Measurements from ENCODE around the gene UNC13D. TPM values are rescaled to one million over a fixed set of nuclear protein-coding genes. Genes with fewer than 3 reads are reported as not detected.
"Not testable (repeated sequence)": the region's sequence is repeated elsewhere in the genome, so short reads cannot be mapped to it uniquely, and the experiment has no call there.

UNC13D gene
- total RNA-seq, 1 donor from 2014 or later = 7.1 TPM

- no peak for DNase-seq (ENCODE audit: extremely low spot score, unreplicated experiment)
- peaks cover 17% of the 10 kb centered on the region for H3K4me1 Mint-ChIP-seq (ENCODE audit: unreplicated experiment)
- H3K4me3 Mint-ChIP-seq = no peak overlapping the region
- H3K9me3 Mint-ChIP-seq = no peaks in the 10 kb centered on the region
- no peak overlapping the region for H3K27ac Mint-ChIP-seq
- no peak for TF ChIP-seq CTCF (conservative IDR thresholded peaks at IDR 0.05)
- no peaks in the 10 kb centered on the region for H3K27me3 Mint-ChIP-seq
- peaks cover 4% of the 10 kb centered on the region for H3K36me3 Mint-ChIP-seq
Observed at GRCh38 chr17:75891022-75891604, 46.9 kb upstream of the UNC13D start.

DNA sequence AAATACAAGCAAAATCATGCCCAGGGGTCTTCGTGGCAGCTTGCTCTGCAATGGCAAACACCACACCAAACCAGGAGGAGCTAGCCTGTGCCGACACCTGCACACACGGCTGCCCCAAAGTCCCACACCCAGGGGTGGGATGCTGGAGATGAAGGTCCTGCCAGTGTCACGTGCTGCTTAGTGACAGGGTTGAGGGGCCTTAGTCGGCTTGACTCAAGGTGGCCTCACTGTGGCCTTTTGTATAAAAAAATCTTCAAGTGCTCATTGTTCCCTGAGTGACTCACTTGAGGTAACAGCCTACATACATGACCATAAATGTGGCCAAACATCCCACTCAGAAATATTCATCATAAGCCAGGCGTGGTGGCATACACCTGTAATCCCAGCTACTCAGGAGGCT lies 45.2 kb upstream of the UNC13D start:
- DNase-seq (ENCODE audit: extremely low spot score, unreplicated experiment) = no peak
- Mint-ChIP-seq H3K36me3 (no peaks in the 10 kb centered on the region), H3K27ac (no peak overlapping the region), H3K9me3 (no peaks in the 10 kb centered on the region), H3K4me1 (ENCODE audit: unreplicated experiment) (peaks cover 8% of the 10 kb centered on the region), H3K27me3 (peaks cover 5% of the 10 kb centered on the region), H3K4me3 (no peak overlapping the region)
- no peak for TF ChIP-seq CTCF (conservative IDR thresholded peaks at IDR 0.05)

DNA sequence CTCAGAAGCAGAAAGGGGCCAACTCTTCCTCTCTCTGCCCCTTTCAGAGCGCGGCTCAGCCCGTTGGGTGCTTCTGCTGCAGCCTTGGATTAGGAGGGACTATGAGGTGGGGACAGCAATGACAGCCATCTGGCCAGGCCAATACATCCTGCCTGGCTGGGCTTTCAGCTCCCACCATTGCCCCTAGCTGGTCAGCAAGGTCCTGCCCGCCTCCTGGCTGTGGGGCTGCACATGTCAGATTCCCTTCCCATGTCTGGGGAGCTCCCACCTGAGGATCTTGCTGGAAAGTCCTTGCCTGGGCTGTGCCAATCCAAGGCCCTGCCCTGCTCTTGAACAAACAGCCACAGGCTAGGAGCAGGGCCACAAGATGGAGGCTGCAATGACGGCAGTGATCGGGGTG lies 44.3 kb upstream of the UNC13D start:
- H3K27ac Mint-ChIP-seq = no peak overlapping the region
- peaks cover 5% of the 10 kb centered on the region for H3K27me3 Mint-ChIP-seq
- H3K4me3 Mint-ChIP-seq = no peak overlapping the region
- no peaks in the 10 kb centered on the region for H3K36me3 Mint-ChIP-seq
- no peak for TF ChIP-seq CTCF (conservative IDR thresholded peaks at IDR 0.05)
- H3K4me1 Mint-ChIP-seq (ENCODE audit: unreplicated experiment) = no peaks in the 10 kb centered on the region
- no peak for DNase-seq (ENCODE audit: extremely low spot score, unreplicated experiment)
- H3K9me3 Mint-ChIP-seq = no peaks in the 10 kb centered on the region

DNA sequence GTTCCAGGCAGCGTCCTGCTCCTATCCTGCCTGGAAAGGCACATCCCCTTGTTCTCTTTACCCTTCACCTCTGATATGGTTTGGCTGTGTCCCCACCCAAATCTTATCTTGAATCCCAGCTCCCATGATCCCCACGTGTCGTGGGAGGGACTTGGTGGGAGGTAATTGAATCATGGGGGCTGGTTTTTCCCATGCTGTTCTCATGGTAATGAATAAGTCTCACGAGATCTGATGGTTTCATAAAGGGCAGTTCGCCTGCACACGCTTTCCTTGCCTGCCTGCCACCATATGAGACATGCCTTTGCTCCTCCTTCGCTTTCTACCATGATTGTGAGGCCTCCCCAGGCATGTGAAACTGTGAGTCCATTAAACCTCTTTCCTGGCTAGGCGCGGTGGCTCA lies 41.7 kb upstream of the UNC13D start:
- H3K9me3 Mint-ChIP-seq; H3K4me1 Mint-ChIP-seq (ENCODE audit: unreplicated experiment); H3K27ac Mint-ChIP-seq; DNase-seq (ENCODE audit: extremely low spot score, unreplicated experiment); H3K4me3 Mint-ChIP-seq; H3K36me3 Mint-ChIP-seq: not testable (repeated sequence)
- peaks cover 17% of the 10 kb centered on the region for H3K27me3 Mint-ChIP-seq

- TF ChIP-seq CTCF (conservative IDR thresholded peaks at IDR 0.05) = no peak
- Mint-ChIP-seq H3K36me3 (no peaks in the 10 kb centered on the region), H3K9me3 (no peaks in the 10 kb centered on the region), H3K4me1 (ENCODE audit: unreplicated experiment) (no peaks in the 10 kb centered on the region), H3K27me3 (peaks cover 21% of the 10 kb centered on the region), H3K4me3 (no peak overlapping the region), H3K27ac (no peak overlapping the region)
- no peak for DNase-seq (ENCODE audit: extremely low spot score, unreplicated experiment)
Observed at GRCh38 chr17:75885431-75885830, 41.2 kb upstream of the UNC13D start.

- H3K27me3 Mint-ChIP-seq = peaks cover 48% of the 10 kb centered on the region
- TF ChIP-seq CTCF (conservative IDR thresholded peaks at IDR 0.05) = no peak
- no peaks in the 10 kb centered on the region for H3K36me3 Mint-ChIP-seq
- no peak for DNase-seq (ENCODE audit: extremely low spot score, unreplicated experiment)
- no peaks in the 10 kb centered on the region for H3K9me3 Mint-ChIP-seq
- H3K4me1 Mint-ChIP-seq (ENCODE audit: unreplicated experiment) = no peaks in the 10 kb centered on the region
- H3K27ac Mint-ChIP-seq = no peak overlapping the region
- H3K4me3 Mint-ChIP-seq = no peak overlapping the region
Observed at GRCh38 chr17:75881678-75882454, 37.7 kb upstream of the UNC13D start.

Measured in type B pancreatic cell (in vitro differentiated cells).